ENCODE measurements around the gene SLC10A2. TPM values are rescaled to one million over a fixed set of nuclear protein-coding genes. Genes with fewer than 3 reads are reported as not detected.

The SLC10A2 gene
- not detected in 2 replicates for total RNA-seq

GRCh38 chr13:103066079-103066780, at the start of gene SLC10A2:
TSS of gene SLC10A2 (minus strand) at chr13:103066417. CDS start at chr13:103066249, 168 bp downstream.

Other genes with a start within 250 kb of the SLC10A2 start
- 56.5 and 74.9 TPM in 2 replicates for gene ERCC5, start 220.4 kb downstream of the SLC10A2 start, total RNA-seq

All from placental pericyte (primary cell).